Measurements from ENCODE around the gene ISLR.

- TF ChIP-seq, protein P1, sequence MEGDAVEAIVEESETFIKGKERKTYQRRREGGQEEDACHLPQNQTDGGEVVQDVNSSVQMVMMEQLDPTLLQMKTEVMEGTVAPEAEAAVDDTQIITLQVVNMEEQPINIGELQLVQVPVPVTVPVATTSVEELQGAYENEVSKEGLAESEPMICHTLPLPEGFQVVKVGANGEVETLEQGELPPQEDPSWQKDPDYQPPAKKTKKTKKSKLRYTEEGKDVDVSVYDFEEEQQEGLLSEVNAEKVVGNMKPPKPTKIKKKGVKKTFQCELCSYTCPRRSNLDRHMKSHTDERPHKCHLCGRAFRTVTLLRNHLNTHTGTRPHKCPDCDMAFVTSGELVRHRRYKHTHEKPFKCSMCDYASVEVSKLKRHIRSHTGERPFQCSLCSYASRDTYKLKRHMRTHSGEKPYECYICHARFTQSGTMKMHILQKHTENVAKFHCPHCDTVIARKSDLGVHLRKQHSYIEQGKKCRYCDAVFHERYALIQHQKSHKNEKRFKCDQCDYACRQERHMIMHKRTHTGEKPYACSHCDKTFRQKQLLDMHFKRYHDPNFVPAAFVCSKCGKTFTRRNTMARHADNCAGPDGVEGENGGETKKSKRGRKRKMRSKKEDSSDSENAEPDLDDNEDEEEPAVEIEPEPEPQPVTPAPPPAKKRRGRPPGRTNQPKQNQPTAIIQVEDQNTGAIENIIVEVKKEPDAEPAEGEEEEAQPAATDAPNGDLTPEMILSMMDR (IDR thresholded peaks at IDR 0.05): no peak
- TF ChIP-seq MAX (IDR thresholded peaks at IDR 0.05) (no peak), POLR2AphosphoS2 (conservative IDR thresholded peaks at IDR 0.05; ENCODE audit: low read length) (no peak), ESRRA (IDR thresholded peaks at IDR 0.05; ENCODE audit: borderline replicate concordance, low read length) (no peak)
- TF ChIP-seq, protein P2, sequence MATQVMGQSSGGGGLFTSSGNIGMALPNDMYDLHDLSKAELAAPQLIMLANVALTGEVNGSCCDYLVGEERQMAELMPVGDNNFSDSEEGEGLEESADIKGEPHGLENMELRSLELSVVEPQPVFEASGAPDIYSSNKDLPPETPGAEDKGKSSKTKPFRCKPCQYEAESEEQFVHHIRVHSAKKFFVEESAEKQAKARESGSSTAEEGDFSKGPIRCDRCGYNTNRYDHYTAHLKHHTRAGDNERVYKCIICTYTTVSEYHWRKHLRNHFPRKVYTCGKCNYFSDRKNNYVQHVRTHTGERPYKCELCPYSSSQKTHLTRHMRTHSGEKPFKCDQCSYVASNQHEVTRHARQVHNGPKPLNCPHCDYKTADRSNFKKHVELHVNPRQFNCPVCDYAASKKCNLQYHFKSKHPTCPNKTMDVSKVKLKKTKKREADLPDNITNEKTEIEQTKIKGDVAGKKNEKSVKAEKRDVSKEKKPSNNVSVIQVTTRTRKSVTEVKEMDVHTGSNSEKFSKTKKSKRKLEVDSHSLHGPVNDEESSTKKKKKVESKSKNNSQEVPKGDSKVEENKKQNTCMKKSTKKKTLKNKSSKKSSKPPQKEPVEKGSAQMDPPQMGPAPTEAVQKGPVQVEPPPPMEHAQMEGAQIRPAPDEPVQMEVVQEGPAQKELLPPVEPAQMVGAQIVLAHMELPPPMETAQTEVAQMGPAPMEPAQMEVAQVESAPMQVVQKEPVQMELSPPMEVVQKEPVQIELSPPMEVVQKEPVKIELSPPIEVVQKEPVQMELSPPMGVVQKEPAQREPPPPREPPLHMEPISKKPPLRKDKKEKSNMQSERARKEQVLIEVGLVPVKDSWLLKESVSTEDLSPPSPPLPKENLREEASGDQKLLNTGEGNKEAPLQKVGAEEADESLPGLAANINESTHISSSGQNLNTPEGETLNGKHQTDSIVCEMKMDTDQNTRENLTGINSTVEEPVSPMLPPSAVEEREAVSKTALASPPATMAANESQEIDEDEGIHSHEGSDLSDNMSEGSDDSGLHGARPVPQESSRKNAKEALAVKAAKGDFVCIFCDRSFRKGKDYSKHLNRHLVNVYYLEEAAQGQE (IDR thresholded peaks at IDR 0.05): no peak
These were observed 43.2 kb upstream of the ISLR start, which contains the start of gene ISLR2 for GRCh38 chr15:74130155-74130848.

Data from A549 (cell line).